ENCODE data around the gene TP63.

TP63 gene

DNA sequence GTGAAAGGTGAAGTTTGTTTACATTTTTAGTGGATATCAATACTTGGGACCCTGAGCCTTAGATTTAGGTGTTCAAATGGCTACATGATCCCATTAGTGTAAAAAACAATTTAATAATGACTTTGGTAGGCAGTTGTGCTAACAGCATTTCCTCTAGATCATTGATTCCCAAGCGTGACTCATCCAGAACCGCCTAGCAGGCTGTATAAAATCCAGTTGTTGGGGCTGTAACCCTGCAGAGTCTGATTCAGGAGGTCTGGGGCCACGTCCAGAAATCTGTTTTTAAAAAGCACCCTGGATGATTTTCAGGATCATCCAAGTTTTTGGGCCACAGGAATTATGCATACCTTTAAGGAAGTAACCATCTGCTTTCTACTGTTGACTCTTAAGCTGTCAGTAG lies 156.4 kb downstream of the TP63 start:
- no peak for DNase-seq (ENCODE audit: low read depth)
- TF ChIP-seq, protein P1, sequence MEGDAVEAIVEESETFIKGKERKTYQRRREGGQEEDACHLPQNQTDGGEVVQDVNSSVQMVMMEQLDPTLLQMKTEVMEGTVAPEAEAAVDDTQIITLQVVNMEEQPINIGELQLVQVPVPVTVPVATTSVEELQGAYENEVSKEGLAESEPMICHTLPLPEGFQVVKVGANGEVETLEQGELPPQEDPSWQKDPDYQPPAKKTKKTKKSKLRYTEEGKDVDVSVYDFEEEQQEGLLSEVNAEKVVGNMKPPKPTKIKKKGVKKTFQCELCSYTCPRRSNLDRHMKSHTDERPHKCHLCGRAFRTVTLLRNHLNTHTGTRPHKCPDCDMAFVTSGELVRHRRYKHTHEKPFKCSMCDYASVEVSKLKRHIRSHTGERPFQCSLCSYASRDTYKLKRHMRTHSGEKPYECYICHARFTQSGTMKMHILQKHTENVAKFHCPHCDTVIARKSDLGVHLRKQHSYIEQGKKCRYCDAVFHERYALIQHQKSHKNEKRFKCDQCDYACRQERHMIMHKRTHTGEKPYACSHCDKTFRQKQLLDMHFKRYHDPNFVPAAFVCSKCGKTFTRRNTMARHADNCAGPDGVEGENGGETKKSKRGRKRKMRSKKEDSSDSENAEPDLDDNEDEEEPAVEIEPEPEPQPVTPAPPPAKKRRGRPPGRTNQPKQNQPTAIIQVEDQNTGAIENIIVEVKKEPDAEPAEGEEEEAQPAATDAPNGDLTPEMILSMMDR (IDR thresholded peaks at IDR 0.05; ENCODE audit: low read depth, low read length, missing control alignments): no peak

GRCh38 chr3:189789432-189789831 lies 158.2 kb downstream of the TP63 start:
- TF ChIP-seq, protein P1 (IDR thresholded peaks at IDR 0.05; ENCODE audit: low read depth, low read length, missing control alignments): no peak
- DNase-seq (ENCODE audit: low read depth): no peak

More for the DNA sequence above, 156.4 kb downstream of the TP63 start:
- H3K4me3 ChIP-seq (ENCODE audit: low read depth, low read length): no peak overlapping the region

GRCh38 chr3:189790658-189791057 lies 159.5 kb downstream of the TP63 start:
- DNase-seq (ENCODE audit: low read depth): no peak
- TF ChIP-seq, protein P1 (IDR thresholded peaks at IDR 0.05; ENCODE audit: low read depth, low read length, missing control alignments): peak; percentile 12
- no peak overlapping the region for H3K4me3 ChIP-seq (ENCODE audit: low read depth, low read length)

More at GRCh38 chr3:189789432-189789831, 158.2 kb downstream of the TP63 start:
- no peak overlapping the region for H3K4me3 ChIP-seq (ENCODE audit: low read depth, low read length)

DNA sequence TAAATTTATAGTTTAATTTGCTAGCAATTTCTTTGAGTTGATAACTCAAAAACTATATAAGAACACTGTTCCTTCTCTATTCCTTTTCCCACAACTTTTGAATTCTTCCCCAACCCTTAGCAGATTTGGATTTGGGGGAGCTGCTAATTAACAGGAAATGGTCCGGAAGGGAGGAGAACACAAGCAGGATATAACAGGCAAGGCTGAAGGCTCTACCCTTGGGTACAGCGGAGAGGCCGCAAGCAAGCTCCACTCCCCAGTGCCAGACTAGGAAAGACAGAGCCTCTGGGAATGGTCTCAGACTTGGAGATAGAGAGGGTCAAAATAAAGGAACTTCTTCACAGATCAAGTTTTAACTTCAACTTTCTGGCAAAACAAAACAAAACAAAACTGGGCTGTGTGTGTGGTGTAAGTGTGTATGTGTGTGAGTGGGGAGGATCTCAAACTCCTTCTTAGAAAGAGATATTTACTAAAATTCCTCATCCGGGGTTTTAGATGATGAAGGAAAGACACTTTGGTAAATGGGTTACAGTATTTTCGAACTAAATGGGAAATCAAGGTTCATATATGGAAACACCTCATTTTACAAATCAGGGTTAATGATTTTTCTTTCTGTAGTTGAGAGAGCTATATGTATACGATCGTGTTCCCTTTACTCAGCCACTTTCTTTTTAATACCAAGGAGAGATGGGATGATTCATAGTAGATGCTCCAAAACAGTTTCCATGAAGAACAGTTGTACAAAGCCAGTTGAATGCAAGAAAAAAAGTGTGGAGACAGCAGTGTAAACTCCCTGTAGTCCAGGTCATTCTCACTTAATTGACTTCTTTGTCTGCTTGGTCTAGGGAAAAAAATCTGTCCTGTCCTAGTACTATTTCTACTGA lies 161.1 kb downstream of the TP63 start:
- TF ChIP-seq, protein P1 (IDR thresholded peaks at IDR 0.05; ENCODE audit: low read depth, low read length, missing control alignments): no peak
- no peak overlapping the region for H3K4me3 ChIP-seq (ENCODE audit: low read depth, low read length)
- DNase-seq (ENCODE audit: low read depth): no peak

DNA sequence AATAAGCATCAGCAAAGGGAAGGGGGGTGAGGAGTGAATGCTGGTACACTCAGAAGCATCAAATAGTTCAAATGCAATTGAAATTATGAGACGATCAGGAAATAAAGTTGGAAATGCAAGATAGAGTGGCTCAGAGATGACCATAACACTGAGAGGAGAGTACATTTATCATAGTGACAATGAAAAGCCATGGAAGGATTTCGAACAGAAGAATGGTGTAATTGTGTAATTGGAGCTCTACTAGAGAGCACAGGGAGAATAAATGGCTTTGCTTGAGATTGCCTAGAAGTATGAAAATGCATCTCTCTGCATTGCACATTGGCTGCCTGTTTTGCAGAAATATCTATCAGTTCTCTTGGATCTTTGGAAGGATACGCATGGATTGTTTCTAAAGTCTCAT lies 163.3 kb downstream of the TP63 start:
- no peak overlapping the region for H3K4me3 ChIP-seq (ENCODE audit: low read depth, low read length)
- no peak for DNase-seq (ENCODE audit: low read depth)
- TF ChIP-seq, protein P1 (IDR thresholded peaks at IDR 0.05; ENCODE audit: low read depth, low read length, missing control alignments): no peak

GRCh38 chr3:189797103-189797750 lies 166.0 kb downstream of the TP63 start:
- H3K4me3 ChIP-seq (ENCODE audit: low read depth, low read length): no peak overlapping the region
- TF ChIP-seq, protein P1 (IDR thresholded peaks at IDR 0.05; ENCODE audit: low read depth, low read length, missing control alignments): no peak
- DNase-seq (ENCODE audit: low read depth): no peak

All from GM12864 (cell line).